KOPT-K1 (cell line): ENCODE results near the gene PRKG1.

Source experiments
- H3K27ac ChIP-seq: fragments of 200-600 bp; sonication (generic); 2 replicates; pipeline ENCODE4 v1.5.1; 2016; ENCODE audit warnings: antibody characterized with exemption, mild to moderate bottlenecking, low read depth, low read length; ENCODE audit not compliant: poor library complexity, severe bottlenecking
- H3K36me3 ChIP-seq: fragments of 200-600 bp; sonication (generic); 2 replicates; pipeline ENCODE4 v1.5.1; 2017; ENCODE audit warnings: antibody characterized with exemption, mild to moderate bottlenecking, low read length, moderate library complexity; ENCODE audit not compliant: insufficient read depth
- H3K9me3 ChIP-seq: fragments of 200-600 bp; sonication (generic); 2 replicates; pipeline ENCODE4 v1.5.1; 2017; ENCODE audit warnings: antibody characterized with exemption, low read length, mild to moderate bottlenecking; ENCODE audit not compliant: insufficient read depth, poor library complexity, severe bottlenecking

PRKG1 gene

GRCh38 chr10:51760864-51761640 is 686.8 kb downstream of the PRKG1 start:
- no peaks in the 10 kb centered on the region for H3K36me3 ChIP-seq
- no peaks in the 10 kb centered on the region for H3K9me3 ChIP-seq
- H3K27ac ChIP-seq, result no peak overlapping the region

DNA sequence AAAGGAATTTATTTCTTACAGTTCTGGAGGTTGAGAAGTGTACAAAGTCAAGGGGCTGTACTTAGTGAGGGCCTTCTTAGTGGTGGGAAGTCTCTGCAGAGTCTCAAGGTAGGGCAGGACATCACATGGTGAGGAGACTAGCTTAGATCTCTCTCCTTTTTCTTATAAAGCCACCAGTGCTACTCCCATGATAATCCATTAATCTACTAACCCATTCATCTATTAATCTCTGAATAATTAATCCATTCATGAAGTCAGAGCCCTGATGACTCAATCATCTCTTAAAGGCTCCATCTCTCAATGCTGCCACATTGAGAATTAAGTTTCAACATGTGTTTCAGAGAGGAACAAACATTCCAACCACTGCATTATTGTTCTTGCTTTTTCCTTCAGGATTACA is 689.5 kb downstream of the PRKG1 start:
- Histone ChIP-seq H3K9me3 (no peaks in the 10 kb centered on the region), H3K36me3 (no peaks in the 10 kb centered on the region), H3K27ac (no peak overlapping the region)

GRCh38 chr10:51765284-51765971 is 691.1 kb downstream of the PRKG1 start:
- H3K36me3 ChIP-seq, result no peaks in the 10 kb centered on the region
- no peak overlapping the region for H3K27ac ChIP-seq
- no peaks in the 10 kb centered on the region for H3K9me3 ChIP-seq

DNA sequence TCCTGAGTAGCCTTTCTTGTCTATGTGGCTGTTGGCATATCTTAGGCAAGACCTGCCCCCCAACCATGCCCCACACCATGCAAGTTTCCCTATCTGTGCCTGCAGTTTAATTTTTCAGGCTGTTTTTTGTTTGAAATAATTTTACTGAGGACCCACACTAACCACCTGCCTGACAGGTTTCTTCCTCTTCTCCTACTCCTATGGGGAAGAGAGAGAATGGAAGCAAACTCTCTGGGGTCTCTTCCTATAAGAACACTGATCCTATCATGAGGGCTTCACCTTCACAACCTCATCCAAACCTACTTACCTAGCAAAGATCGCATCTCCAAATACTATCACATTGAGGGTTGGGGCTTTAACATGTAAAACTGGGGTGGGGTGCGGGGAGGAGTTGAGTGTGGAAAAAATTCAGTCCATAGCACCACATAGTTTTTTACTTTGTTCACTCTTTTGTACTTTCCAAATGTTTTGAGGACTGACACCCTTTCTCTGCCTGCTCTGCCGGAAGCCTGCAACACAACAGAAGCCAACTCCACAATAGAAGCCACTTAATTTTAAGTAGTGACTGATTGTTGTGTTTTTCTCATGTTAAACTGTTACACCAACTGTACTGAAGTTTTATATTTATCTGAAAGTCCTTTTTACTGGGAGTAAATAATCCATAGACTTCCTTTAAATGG is 692.3 kb downstream of the PRKG1 start:
- no peaks in the 10 kb centered on the region for H3K9me3 ChIP-seq
- H3K27ac ChIP-seq, result no peak overlapping the region
- H3K36me3 ChIP-seq, result no peaks in the 10 kb centered on the region

DNA sequence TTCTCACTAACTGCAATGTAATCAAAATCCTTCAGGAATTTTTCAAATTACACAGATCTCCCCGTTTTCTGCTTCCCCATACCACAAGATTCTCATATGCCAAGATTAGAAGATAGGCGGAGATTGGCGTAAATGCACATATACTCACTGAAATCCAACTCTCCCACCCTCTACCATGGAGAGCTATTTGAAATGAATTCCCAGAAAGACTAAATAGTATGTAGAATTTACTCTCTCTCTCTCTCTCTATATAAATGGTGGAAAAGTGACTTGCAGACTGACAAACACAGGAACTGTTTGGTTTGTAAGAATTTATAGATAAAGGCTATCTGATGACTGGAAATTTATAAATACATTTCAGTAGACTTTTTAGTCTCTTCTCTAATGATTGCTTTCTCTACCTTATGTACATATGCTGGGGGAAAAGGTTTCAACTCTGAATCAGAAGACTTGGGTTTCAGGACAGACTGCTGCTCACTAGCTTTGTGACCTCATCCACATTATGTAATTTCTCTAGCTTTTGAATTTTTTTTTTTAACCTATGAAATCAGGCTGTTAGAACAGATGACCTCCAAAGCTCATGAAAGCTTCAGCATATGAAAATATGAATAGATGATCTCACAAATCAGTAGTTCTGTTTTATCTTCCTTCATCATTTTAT is 692.9 kb downstream of the PRKG1 start:
- Histone ChIP-seq H3K9me3 (no peaks in the 10 kb centered on the region), H3K36me3 (no peaks in the 10 kb centered on the region), H3K27ac (no peak overlapping the region)

GRCh38 chr10:51768886-51769465 is 694.7 kb downstream of the PRKG1 start:
- Histone ChIP-seq H3K36me3 (no peaks in the 10 kb centered on the region), H3K27ac (no peak overlapping the region), H3K9me3 (no peaks in the 10 kb centered on the region)

DNA sequence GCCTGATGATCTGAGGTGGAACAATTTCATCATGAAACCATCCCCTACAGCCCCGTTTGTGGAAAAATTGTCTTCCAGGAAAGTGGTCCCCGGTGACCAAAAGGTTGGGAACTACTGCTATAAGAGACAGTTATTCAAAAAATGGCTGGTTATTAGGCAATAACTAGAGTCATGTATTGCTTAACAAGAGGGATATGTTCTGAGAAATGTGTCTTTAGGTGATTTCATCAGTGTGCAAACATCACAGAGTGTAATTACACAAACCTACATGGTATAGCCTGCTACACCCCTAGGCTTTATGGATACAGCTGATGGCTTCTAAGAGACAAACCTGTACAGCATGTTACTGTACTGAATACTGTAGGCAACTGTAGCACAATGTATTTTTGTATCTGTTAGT is 696.4 kb downstream of the PRKG1 start:
- H3K27ac ChIP-seq, result no peak overlapping the region
- H3K9me3 ChIP-seq, result no peaks in the 10 kb centered on the region
- H3K36me3 ChIP-seq, result no peaks in the 10 kb centered on the region

GRCh38 chr10:51772387-51772786 is 698.1 kb downstream of the PRKG1 start:
- H3K36me3 ChIP-seq, result no peaks in the 10 kb centered on the region
- H3K27ac ChIP-seq, result no peak overlapping the region
- no peaks in the 10 kb centered on the region for H3K9me3 ChIP-seq

DNA sequence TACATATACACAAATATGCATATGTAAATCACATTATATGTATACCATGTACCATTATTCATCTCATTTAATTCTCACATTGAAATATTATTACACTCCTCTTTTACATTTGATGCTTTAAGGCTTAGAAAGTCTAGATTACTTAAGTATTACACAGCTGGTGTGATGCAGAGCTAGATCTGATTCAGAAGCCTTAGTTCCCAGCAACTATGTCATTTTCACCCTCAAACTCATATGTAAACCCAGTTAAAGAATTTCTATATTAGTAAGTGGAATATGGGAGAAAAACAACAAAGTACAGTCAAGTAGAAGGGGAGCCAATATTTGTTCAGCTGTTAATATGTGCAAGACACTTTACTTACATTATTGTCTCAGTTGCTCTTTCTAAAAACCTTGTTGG is 699.4 kb downstream of the PRKG1 start:
- Histone ChIP-seq H3K36me3 (no peaks in the 10 kb centered on the region), H3K27ac (no peak overlapping the region)

DNA sequence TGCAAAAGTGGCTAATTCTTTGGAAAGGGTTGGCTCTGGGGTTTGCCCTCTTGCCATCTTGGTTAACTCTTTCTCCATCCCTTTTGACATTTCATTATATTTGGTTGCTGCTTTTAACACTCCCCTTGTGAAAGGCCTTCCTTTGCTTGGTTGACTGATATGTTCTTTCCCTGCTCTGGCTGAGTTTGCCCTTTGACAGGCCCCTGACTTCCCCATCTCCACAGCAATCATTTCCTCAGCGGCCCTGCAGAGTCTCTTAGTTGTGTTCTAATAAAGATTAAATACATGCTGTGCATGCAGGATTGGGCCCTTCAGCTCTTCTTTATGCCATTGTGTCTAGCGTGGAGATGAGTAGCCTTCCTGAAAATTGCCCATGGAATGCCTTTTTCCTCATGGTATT is 709.7 kb downstream of the PRKG1 start:
- Histone ChIP-seq H3K27ac (no peak overlapping the region), H3K9me3 (no peaks in the 10 kb centered on the region), H3K36me3 (no peaks in the 10 kb centered on the region)

More for the DNA sequence above, 699.4 kb downstream of the PRKG1 start:
- H3K9me3 ChIP-seq, result no peaks in the 10 kb centered on the region

GRCh38 chr10:51786016-51786683 is 711.9 kb downstream of the PRKG1 start:
- no peaks in the 10 kb centered on the region for H3K36me3 ChIP-seq
- H3K9me3 ChIP-seq, result no peaks in the 10 kb centered on the region
- no peak overlapping the region for H3K27ac ChIP-seq

DNA sequence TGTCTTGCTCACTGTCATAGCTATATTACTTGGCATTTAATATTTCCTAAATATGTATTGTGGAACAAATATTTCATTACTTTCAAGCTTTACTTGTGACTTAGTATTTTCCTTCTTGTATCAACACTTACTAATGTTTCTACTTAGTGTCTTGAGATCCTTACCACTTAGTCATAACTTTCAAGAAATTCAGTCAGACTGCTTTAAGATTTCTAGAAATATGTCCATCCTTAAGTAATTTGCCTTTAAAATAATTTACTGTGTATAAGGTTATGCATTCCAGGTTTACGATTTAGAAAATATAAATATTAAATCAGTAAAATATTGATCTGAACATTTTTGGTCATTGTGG is 712.4 kb downstream of the PRKG1 start:
- Histone ChIP-seq H3K27ac (no peak overlapping the region), H3K9me3 (no peaks in the 10 kb centered on the region)

GRCh38 chr10:51788273-51788672 is 714.0 kb downstream of the PRKG1 start:
- no peaks in the 10 kb centered on the region for H3K36me3 ChIP-seq
- peaks cover 5% of the 10 kb centered on the region for H3K9me3 ChIP-seq
- H3K27ac ChIP-seq, result no peak overlapping the region

More for the DNA sequence above, 712.4 kb downstream of the PRKG1 start:
- no peaks in the 10 kb centered on the region for H3K36me3 ChIP-seq

DNA sequence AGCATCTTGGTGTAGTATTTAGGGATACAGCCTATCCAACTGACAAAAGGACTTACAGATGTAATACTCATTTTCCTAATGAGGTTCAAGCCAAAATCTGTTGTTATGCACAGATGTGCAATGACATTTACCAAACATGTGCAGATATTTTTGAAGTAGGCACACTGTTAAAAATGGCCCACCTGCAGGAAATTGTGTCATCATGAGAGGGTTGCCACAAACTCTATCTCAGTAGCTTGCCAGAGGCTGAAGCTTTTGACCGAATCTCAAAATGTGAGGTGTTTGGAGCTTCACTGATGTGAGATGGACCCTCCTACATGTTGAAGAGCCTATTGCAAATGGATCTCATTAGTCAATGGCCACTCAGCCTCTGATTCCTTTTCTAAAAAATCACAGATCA is 714.8 kb downstream of the PRKG1 start:
- no peaks in the 10 kb centered on the region for H3K36me3 ChIP-seq
- peaks cover 5% of the 10 kb centered on the region for H3K9me3 ChIP-seq
- no peak overlapping the region for H3K27ac ChIP-seq
